H1 (cell line): ENCODE measurements around the gene NFYB. TPM values are rescaled to one million over a fixed set of nuclear protein-coding genes. Genes with fewer than 3 reads are reported as not detected.

Experiments used
- polyA plus RNA-seq, 7 experiments: library from polyadenylated mRNA; depleted of rRNA in 3 of 7; stranded (reverse) in 5 of 7; unstranded in 2 of 7; fragments of >200 nt in 5 of 7; fragments of 200-250 nt in 2 of 7; gene quantifications; 1 replicate in 5 of 7; 2 replicates in 1 of 7; 4 replicates in 1 of 7; pipeline versions ENCODE4 v1.2.1 to v1.2.3, GENCODE V29; 2011 to 2013; ENCODE audit warnings: missing spikeins in 2 of 7, mixed read lengths in 2 of 7
- total RNA-seq: library from RNA; stranded (reverse); fragmentation: NEBNext Ultra II Directional; extraction: Animal tissue kit (Norgen Biotek cat#: 25700); gene quantifications from 2 replicates; pipeline ENCODE4 v1.2.1, GENCODE V29; 2021
- TF ChIP-seq, protein P1 (sequence below), 3 experiments: IDR thresholded peaks; 1 replicate in 2 of 3; 2 replicates in 1 of 3; pipeline versions ENCODE4 v1.5.1 to v1.6.1; 2011; ENCODE audit warnings: low read length in 3 of 3, mild to moderate bottlenecking in 3 of 3, inconsistent platforms in 2 of 3, low read depth in 1 of 3, moderate library complexity in 1 of 3; ENCODE audit not compliant: insufficient read depth in 1 of 3; ENCODE audit errors: control extremely low read depth in 1 of 3

The NFYB gene
- total and polyA plus RNA-seq, 2 of the 8 experiments (the other 6 are each of a cell fraction or from before 2014, with no cell fraction given): 29.1 to 43.5 TPM

GRCh38 chr12:104143002-104143401, 5.0 kb upstream of the NFYB start (continued):
- TF ChIP-seq, protein P1, sequence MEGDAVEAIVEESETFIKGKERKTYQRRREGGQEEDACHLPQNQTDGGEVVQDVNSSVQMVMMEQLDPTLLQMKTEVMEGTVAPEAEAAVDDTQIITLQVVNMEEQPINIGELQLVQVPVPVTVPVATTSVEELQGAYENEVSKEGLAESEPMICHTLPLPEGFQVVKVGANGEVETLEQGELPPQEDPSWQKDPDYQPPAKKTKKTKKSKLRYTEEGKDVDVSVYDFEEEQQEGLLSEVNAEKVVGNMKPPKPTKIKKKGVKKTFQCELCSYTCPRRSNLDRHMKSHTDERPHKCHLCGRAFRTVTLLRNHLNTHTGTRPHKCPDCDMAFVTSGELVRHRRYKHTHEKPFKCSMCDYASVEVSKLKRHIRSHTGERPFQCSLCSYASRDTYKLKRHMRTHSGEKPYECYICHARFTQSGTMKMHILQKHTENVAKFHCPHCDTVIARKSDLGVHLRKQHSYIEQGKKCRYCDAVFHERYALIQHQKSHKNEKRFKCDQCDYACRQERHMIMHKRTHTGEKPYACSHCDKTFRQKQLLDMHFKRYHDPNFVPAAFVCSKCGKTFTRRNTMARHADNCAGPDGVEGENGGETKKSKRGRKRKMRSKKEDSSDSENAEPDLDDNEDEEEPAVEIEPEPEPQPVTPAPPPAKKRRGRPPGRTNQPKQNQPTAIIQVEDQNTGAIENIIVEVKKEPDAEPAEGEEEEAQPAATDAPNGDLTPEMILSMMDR (IDR thresholded peaks at IDR 0.05; ENCODE audit: control extremely low read depth in 1 of 3, insufficient read depth in 1 of 3, low read depth in 1 of 3, low read length in 3 of 3): no peak
